H9 (cell line): ENCODE measurements around the gene MEGF9. TPM values are rescaled to one million over a fixed set of nuclear protein-coding genes. Genes with fewer than 3 reads are reported as not detected.

Experiments
- DNase-seq: peaks from one replicate; pipeline ENCODE4 v3.0.0-alpha.2; 2017
- H2AFZ ChIP-seq: one replicate; pipeline ENCODE4 v1.6.1; 2013; ENCODE audit warnings: mild to moderate bottlenecking, low read length, control low read depth, moderate library complexity
- H2AK5ac ChIP-seq: 2 replicates; pipeline ENCODE4 v1.6.1; 2013; ENCODE audit warnings: low read length, control low read depth, mixed read lengths; ENCODE audit not compliant: insufficient read length
- H2BK120ac ChIP-seq: one replicate; pipeline ENCODE4 v1.6.1; 2013; ENCODE audit warnings: low read depth, mild to moderate bottlenecking, low read length, control low read depth, inconsistent platforms; ENCODE audit not compliant: poor library complexity, severe bottlenecking
- H2BK12ac ChIP-seq: 2 replicates; pipeline ENCODE4 v1.6.1; 2013; ENCODE audit warnings: low read length, control low read depth, mixed read lengths, low read depth; ENCODE audit not compliant: insufficient read length
- H2BK15ac ChIP-seq: 2 replicates; pipeline ENCODE4 v1.6.1; 2013; ENCODE audit warnings: low read depth, low read length, control low read depth
- H2BK20ac ChIP-seq: one replicate; pipeline ENCODE4 v1.6.1; 2013; ENCODE audit warnings: low read depth, mild to moderate bottlenecking, low read length, control low read depth, inconsistent platforms; ENCODE audit not compliant: poor library complexity, severe bottlenecking
- H2BK5ac ChIP-seq: 2 replicates; pipeline ENCODE4 v1.6.1; 2013; ENCODE audit warnings: low read length, control low read depth, mixed read lengths; ENCODE audit not compliant: insufficient read length
- H3K14ac ChIP-seq: 2 replicates; pipeline ENCODE4 v1.6.1; 2013; ENCODE audit warnings: low read length, control low read depth; ENCODE audit not compliant: insufficient read depth
- H3K18ac ChIP-seq: 2 replicates; pipeline ENCODE4 v1.6.1; 2013; ENCODE audit warnings: low read depth, mild to moderate bottlenecking, mixed read lengths, low read length, control low read depth; ENCODE audit not compliant: insufficient read length
- H3K23ac ChIP-seq: 2 replicates; pipeline ENCODE4 v1.6.1; 2013; ENCODE audit warnings: low read length, control low read depth, mixed read lengths, low read depth; ENCODE audit not compliant: insufficient read length
- H3K23me2 ChIP-seq: 2 replicates; pipeline ENCODE4 v1.6.1; 2013; ENCODE audit warnings: low read depth, mild to moderate bottlenecking, mixed read lengths, low read length, control low read depth; ENCODE audit not compliant: insufficient read length, poor library complexity, severe bottlenecking
- H3K27ac ChIP-seq: 2 replicates; pipeline ENCODE4 v1.5.1; 2013; ENCODE audit warnings: low read length, control low read depth, mixed read lengths, low read depth; ENCODE audit not compliant: insufficient read length
- H3K27me3 ChIP-seq: 2 replicates; pipeline ENCODE4 v1.6.1; 2013; ENCODE audit warnings: low read length, control low read depth, inconsistent platforms; ENCODE audit not compliant: insufficient read depth
- H3K4ac ChIP-seq: 2 replicates; pipeline ENCODE4 v1.6.1; 2013; ENCODE audit warnings: low read depth, mild to moderate bottlenecking, control low read depth, inconsistent platforms, low read length, moderate library complexity
- H3K4me1 ChIP-seq: 2 replicates; pipeline ENCODE4 v1.6.1; 2013; ENCODE audit warnings: low read length, control low read depth, inconsistent platforms; ENCODE audit not compliant: insufficient read depth
- H3K4me2 ChIP-seq: 2 replicates; pipeline ENCODE4 v1.6.1; 2013; ENCODE audit warnings: low read length, control low read depth, mixed read lengths; ENCODE audit not compliant: insufficient read length, insufficient read depth
- H3K56ac ChIP-seq: 2 replicates; pipeline ENCODE4 v1.6.1; 2013; ENCODE audit warnings: low read depth, mild to moderate bottlenecking, mixed read lengths, low read length, control low read depth; ENCODE audit not compliant: insufficient read length
- H3K79me1 ChIP-seq: 2 replicates; pipeline ENCODE4 v1.6.1; 2013; ENCODE audit warnings: low read depth, mild to moderate bottlenecking, moderate library complexity, low read length, control low read depth, inconsistent platforms; ENCODE audit not compliant: insufficient read depth, poor library complexity, severe bottlenecking
- H3K79me2 ChIP-seq: 2 replicates; pipeline ENCODE4 v1.6.1; 2013; ENCODE audit warnings: low read length, control low read depth, inconsistent platforms; ENCODE audit not compliant: insufficient read depth
- H3K9ac ChIP-seq: 2 replicates; pipeline ENCODE4 v1.6.1; 2013; ENCODE audit warnings: low read length, control low read depth, mixed read lengths; ENCODE audit not compliant: insufficient read length; ENCODE audit errors: extremely low read depth
- H3K9me3 ChIP-seq: one replicate; pipeline ENCODE4 v1.6.1; 2013; ENCODE audit warnings: low read depth, low read length, inconsistent platforms; ENCODE audit not compliant: control insufficient read depth
- H3T11ph ChIP-seq: one replicate; pipeline ENCODE4 v1.6.1; 2013; ENCODE audit warnings: mild to moderate bottlenecking, low read length, control low read depth, inconsistent platforms
- H4K20me1 ChIP-seq: one replicate; pipeline ENCODE4 v1.6.1; 2013; ENCODE audit not compliant: control insufficient read depth, insufficient read length, insufficient read depth
- H4K5ac ChIP-seq: 2 replicates; pipeline ENCODE4 v1.6.1; 2013; ENCODE audit warnings: low read depth, mild to moderate bottlenecking, mixed read lengths, low read length, control low read depth; ENCODE audit not compliant: insufficient read length
- H4K8ac ChIP-seq: replicated peaks from 2 replicates; pipeline ENCODE4 v1.6.1; 2013; ENCODE audit warnings: low read length, control low read depth, mixed read lengths, low read depth; ENCODE audit not compliant: insufficient read length
- H4K91ac ChIP-seq: 2 replicates; pipeline ENCODE4 v1.6.1; 2013; ENCODE audit warnings: low read depth, mild to moderate bottlenecking, moderate library complexity, mixed read lengths, low read length, control low read depth; ENCODE audit not compliant: insufficient read length
- H3K27ac Mint-ChIP-seq, 3 experiments: 2 replicates in 2 of 3; 3 replicates in 1 of 3; pipeline ENCODE4 v1.8.0; 2020 to 2021; ENCODE audit warnings: mixed read lengths in 3 of 3, mild to moderate bottlenecking in 1 of 3, moderate library complexity in 1 of 3
- H3K27me3 Mint-ChIP-seq: 2 replicates; pipeline ENCODE4 v1.8.0; 2021; ENCODE audit warnings: low read depth, mild to moderate bottlenecking, moderate library complexity, mixed read lengths
- H3K36me3 Mint-ChIP-seq, 3 experiments: 2 replicates in 2 of 3; 3 replicates in 1 of 3; pipeline ENCODE4 v1.8.0; 2020 to 2021; ENCODE audit warnings: low read depth in 3 of 3, mixed read lengths in 3 of 3; ENCODE audit not compliant: insufficient read depth in 1 of 3
- H3K4me1 Mint-ChIP-seq, 2 experiments: 2 replicates each; pipeline ENCODE4 v1.8.0; 2020; ENCODE audit warnings: mixed read lengths in 2 of 2
- H3K4me3 Mint-ChIP-seq, 2 experiments: 2 replicates in 1 of 2; 3 replicates in 1 of 2; pipeline ENCODE4 v1.8.0; 2020 to 2021; ENCODE audit warnings: mild to moderate bottlenecking in 2 of 2, mixed read lengths in 2 of 2, moderate library complexity in 1 of 2
- H3K9me3 Mint-ChIP-seq, 2 experiments: 2 replicates in 1 of 2; 3 replicates in 1 of 2; pipeline ENCODE4 v1.8.0; 2020; ENCODE audit warnings: mild to moderate bottlenecking in 2 of 2, mixed read lengths in 2 of 2, moderate library complexity in 1 of 2
- WGBS: extraction: QIAGEN DNeasy Blood & Tissue Kit; methylation state at CpG from one replicate; pipeline ENCODE4 v1.1.7; 2013; ENCODE audit warnings: missing lambda C conversion rate, low lambda C conversion rate, mixed read lengths; ENCODE audit not compliant: insufficient read length; ENCODE audit errors: extremely low coverage; 5-methylcytosine and 5-hydroxymethylcytosine counted together
- total RNA-seq: library from RNA; stranded (reverse); gene quantifications from 2 replicates; pipeline ENCODE4 v1.2.1, GENCODE V29; 2021
- TF ChIP-seq, protein P1 (sequence below): fragments of 200-600 bp; sonication (generic); conservative IDR thresholded peaks from 3 replicates; pipeline ENCODE4 v1.8.0; 2021; ENCODE audit warnings: antibody characterized with exemption, mild to moderate bottlenecking

MEGF9 gene
- total RNA-seq, 1 experiment from 2014 or later = 0.94 TPM

DNA sequence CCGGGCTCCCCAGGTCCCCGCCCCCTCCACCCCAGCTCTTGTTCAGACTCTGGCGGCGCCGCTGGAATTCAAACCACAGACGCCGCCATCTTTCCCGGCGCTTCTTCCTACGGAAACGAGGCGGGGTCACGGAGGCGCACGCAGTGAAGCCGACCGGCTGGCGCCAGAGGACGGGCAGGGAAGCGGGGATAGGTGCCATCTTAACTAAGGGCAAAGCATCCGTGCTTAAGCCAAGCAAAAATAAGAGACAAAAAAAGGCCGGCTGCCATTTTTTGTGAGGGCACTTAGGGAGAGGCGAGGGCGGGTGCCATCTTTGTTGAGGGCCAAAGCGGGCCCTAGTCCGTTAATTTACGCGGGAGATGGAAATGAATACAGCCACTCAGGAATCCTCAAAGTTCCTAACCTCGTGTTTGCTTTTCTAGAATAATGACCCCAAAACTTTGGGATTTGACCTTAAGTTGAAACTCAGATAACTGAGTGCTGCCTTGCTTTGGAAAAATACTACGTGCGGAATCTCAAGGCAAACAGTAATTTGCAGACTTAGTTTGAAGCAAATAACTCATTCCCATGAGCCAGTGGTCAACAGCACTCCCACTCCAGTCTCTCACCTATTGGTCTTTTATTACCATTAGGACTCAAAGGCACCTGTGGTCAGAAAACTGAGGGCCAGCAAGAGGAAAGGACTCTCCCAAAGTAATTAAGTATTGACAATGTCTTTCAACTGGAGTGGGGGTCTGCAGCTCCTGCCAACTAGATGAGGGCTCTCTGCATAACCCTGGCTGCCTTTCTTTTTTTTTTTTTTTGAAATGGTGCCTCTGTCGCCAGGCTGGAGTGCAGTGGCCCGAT is 134.0 kb downstream of the MEGF9 start, which contains the start of gene CDK5RAP2:
CDK5RAP2 (minus strand) TSS at position 117 of the 846 bp plus-strand sequence. CDS start 189 bp downstream, outside the sequence.
- Histone ChIP-seq H2AK5ac (no peak within 1 kb of the TSS), H3K4ac (no peak within 1 kb of the TSS), H4K8ac (peak within 1 kb of the TSS; percentile 91), H2BK20ac (no peak within 1 kb of the TSS), H3K4me1 (peaks cover 4% of the 10 kb centered on the region), H4K91ac (peak within 1 kb of the TSS; percentile 3), H3K18ac (peak within 1 kb of the TSS; percentile 89), H3K27me3 (no peaks in the 10 kb centered on the region), H3T11ph (peak within 1 kb of the TSS; percentile 73), H2BK120ac (no peak within 1 kb of the TSS), H3K27ac (no peak within 1 kb of the TSS), H3K79me1 (peaks cover 8% of the 10 kb centered on the region), H2BK15ac (no peak within 1 kb of the TSS), H3K23ac (no peak within 1 kb of the TSS), H4K20me1 (no peaks in the 10 kb centered on the region), H2AFZ (peak within 1 kb of the TSS; percentile 95), H3K9me3 (no peaks in the 10 kb centered on the region), H3K4me2 (peak within 1 kb of the TSS; percentile 71), H2BK5ac (no peak within 1 kb of the TSS), H4K5ac (peak within 1 kb of the TSS; percentile 95), H3K79me2 (peaks cover 23% of the 10 kb centered on the region; the same call in 1 of the 2 replicates), H3K9ac (peak within 1 kb of the TSS; percentile 51), H3K56ac (no peak within 1 kb of the TSS), H2BK12ac (no peak within 1 kb of the TSS), H3K14ac (peak within 1 kb of the TSS; percentile 50; the same call in 1 of the 2 replicates), H3K23me2 (no peaks in the 10 kb centered on the region)
- Mint-ChIP-seq H3K27me3 (peaks cover 7% of the 10 kb centered on the region), H3K9me3 (no peaks in the 10 kb centered on the region), H3K4me3 (peak within 1 kb of the TSS; percentile 99), H3K27ac (peak within 1 kb of the TSS; percentile 95 to 99 (median 98)), H3K4me1 (peaks cover 9 to 11% of the 10 kb centered on the region in 2 experiments), H3K36me3 (peaks cover 4 to 8% (median 8%) of the 10 kb centered on the region in 3 experiments; a peak in 6 of 7 replicates)
- TF ChIP-seq, protein P1, sequence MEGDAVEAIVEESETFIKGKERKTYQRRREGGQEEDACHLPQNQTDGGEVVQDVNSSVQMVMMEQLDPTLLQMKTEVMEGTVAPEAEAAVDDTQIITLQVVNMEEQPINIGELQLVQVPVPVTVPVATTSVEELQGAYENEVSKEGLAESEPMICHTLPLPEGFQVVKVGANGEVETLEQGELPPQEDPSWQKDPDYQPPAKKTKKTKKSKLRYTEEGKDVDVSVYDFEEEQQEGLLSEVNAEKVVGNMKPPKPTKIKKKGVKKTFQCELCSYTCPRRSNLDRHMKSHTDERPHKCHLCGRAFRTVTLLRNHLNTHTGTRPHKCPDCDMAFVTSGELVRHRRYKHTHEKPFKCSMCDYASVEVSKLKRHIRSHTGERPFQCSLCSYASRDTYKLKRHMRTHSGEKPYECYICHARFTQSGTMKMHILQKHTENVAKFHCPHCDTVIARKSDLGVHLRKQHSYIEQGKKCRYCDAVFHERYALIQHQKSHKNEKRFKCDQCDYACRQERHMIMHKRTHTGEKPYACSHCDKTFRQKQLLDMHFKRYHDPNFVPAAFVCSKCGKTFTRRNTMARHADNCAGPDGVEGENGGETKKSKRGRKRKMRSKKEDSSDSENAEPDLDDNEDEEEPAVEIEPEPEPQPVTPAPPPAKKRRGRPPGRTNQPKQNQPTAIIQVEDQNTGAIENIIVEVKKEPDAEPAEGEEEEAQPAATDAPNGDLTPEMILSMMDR = no peak
- no CpG with 5 or more reads among the region's 33 CpGs for WGBS
- peak; percentile 96 for DNase-seq
